ENCODE results near the gene KLC1. TPM values are rescaled to one million over a fixed set of nuclear protein-coding genes. Genes with fewer than 3 reads are reported as not detected.
"Not testable (repeated sequence)": the region's sequence is repeated elsewhere in the genome, so short reads cannot be mapped to it uniquely, and the experiment has no call there.

KLC1 gene
- total RNA-seq = 100 to 1,000 TPM; 126 to 135 TPM

GRCh38 chr14:103628684-103629502, at the start of gene KLC1:
TSS of gene KLC1 (plus strand) at chr14:103629211. CDS start at chr14:103654565, 25,354 bp downstream.
- peak within 1 kb of the TSS; percentile 84 for H3K4me3 Mint-ChIP-seq
- peak within 1 kb of the TSS; percentile 93 for H3K27ac Mint-ChIP-seq
- H3K4me1 Mint-ChIP-seq = peaks cover 48% of the 10 kb centered on the region
- H3K27me3 Mint-ChIP-seq = no peaks in the 10 kb centered on the region
- H3K9me3 Mint-ChIP-seq = no peaks in the 10 kb centered on the region
- ChIA-PET CTCF (interaction anchor here (0.6 kb wide), 1 partner anchor 19 kb away, joined by 3 read pairs; no protein-coding TSS in a partner anchor), POLR2A (no interaction called here)
- peaks cover 3% of the 10 kb centered on the region for H3K36me3 Mint-ChIP-seq (ENCODE audit: low read depth)
- peak; percentile 83 for DNase-seq

GRCh38 chr14:103581206-103581605, 47.8 kb upstream of the KLC1 start:
- CTCF ChIA-PET = interaction anchor here (0.8 kb wide), 1 partner anchor 10 kb away, joined by 3 read pairs; no protein-coding TSS in a partner anchor
- no peaks in the 10 kb centered on the region for H3K9me3 Mint-ChIP-seq
- DNase-seq = no peak
- no peak overlapping the region for H3K4me3 Mint-ChIP-seq
- POLR2A ChIA-PET = no interaction called here
- H3K27me3 Mint-ChIP-seq = no peaks in the 10 kb centered on the region
- H3K27ac Mint-ChIP-seq = no peak overlapping the region
- peaks cover 3% of the 10 kb centered on the region for H3K36me3 Mint-ChIP-seq (ENCODE audit: low read depth)
- H3K4me1 Mint-ChIP-seq = no peaks in the 10 kb centered on the region

- ChIA-PET CTCF (no interaction called here), POLR2A (no interaction called here)
- Mint-ChIP-seq H3K36me3 (ENCODE audit: low read depth) (peaks cover 5% of the 10 kb centered on the region), H3K27ac (no peak overlapping the region), H3K9me3 (no peaks in the 10 kb centered on the region), H3K4me1 (no peaks in the 10 kb centered on the region), H3K4me3 (no peak overlapping the region), H3K27me3 (no peaks in the 10 kb centered on the region)
- DNase-seq = no peak
These were observed 46.9 kb upstream of the KLC1 start for GRCh38 chr14:103581954-103582703.

GRCh38 chr14:103584326-103584915, 44.6 kb upstream of the KLC1 start:
- H3K4me1 Mint-ChIP-seq = no peaks in the 10 kb centered on the region
- DNase-seq = no peak
- peaks cover 7% of the 10 kb centered on the region for H3K36me3 Mint-ChIP-seq (ENCODE audit: low read depth)
- H3K4me3 Mint-ChIP-seq = no peak overlapping the region
- no peaks in the 10 kb centered on the region for H3K27me3 Mint-ChIP-seq
- ChIA-PET POLR2A (no interaction called here), CTCF (interaction anchor here (1.0 kb wide), 1 partner anchor 30 kb away, joined by 3 read pairs; no protein-coding TSS in a partner anchor)
- no peaks in the 10 kb centered on the region for H3K9me3 Mint-ChIP-seq
- no peak overlapping the region for H3K27ac Mint-ChIP-seq

- CTCF ChIA-PET = interaction anchor here (0.6 kb wide), 1 partner anchor 247 kb away, joined by 4 read pairs; no protein-coding TSS in a partner anchor
- H3K27me3 Mint-ChIP-seq = no peaks in the 10 kb centered on the region
- peaks cover 9% of the 10 kb centered on the region for H3K4me1 Mint-ChIP-seq
These were observed 35.4 kb upstream of the KLC1 start for GRCh38 chr14:103593577-103593976.

GRCh38 chr14:103594265-103594664, 34.7 kb upstream of the KLC1 start:
- Mint-ChIP-seq H3K4me1 (peaks cover 9% of the 10 kb centered on the region), H3K9me3 (no peaks in the 10 kb centered on the region), H3K36me3 (ENCODE audit: low read depth) (peaks cover 6% of the 10 kb centered on the region), H3K27me3 (no peaks in the 10 kb centered on the region), H3K27ac (no peak overlapping the region), H3K4me3 (no peak overlapping the region)
- CTCF ChIA-PET = no interaction called here
- POLR2A ChIA-PET = no interaction called here
- no peak for DNase-seq

More at GRCh38 chr14:103593577-103593976, 35.4 kb upstream of the KLC1 start:
- Mint-ChIP-seq H3K9me3 (no peaks in the 10 kb centered on the region), H3K27ac (peak overlapping the region; percentile 77), H3K4me3 (no peak overlapping the region), H3K36me3 (ENCODE audit: low read depth) (peaks cover 8% of the 10 kb centered on the region)
- DNase-seq = peak; percentile 10
- POLR2A ChIA-PET = no interaction called here

GRCh38 chr14:103597623-103598377, 31.2 kb upstream of the KLC1 start:
- Mint-ChIP-seq H3K27me3 (no peaks in the 10 kb centered on the region), H3K36me3 (ENCODE audit: low read depth) (no peaks in the 10 kb centered on the region), H3K4me3 (no peak overlapping the region), H3K9me3 (no peaks in the 10 kb centered on the region), H3K27ac (no peak overlapping the region), H3K4me1 (peaks cover 9% of the 10 kb centered on the region)
- POLR2A ChIA-PET = no interaction called here
- DNase-seq = no peak
- CTCF ChIA-PET = no interaction called here

- Mint-ChIP-seq H3K36me3 (ENCODE audit: low read depth) (no peaks in the 10 kb centered on the region), H3K4me1 (peaks cover 6% of the 10 kb centered on the region), H3K4me3 (no peak overlapping the region), H3K27ac (no peak overlapping the region), H3K9me3 (no peaks in the 10 kb centered on the region), H3K27me3 (no peaks in the 10 kb centered on the region)
- DNase-seq = no peak
- CTCF ChIA-PET = no interaction called here
- POLR2A ChIA-PET = no interaction called here
These were observed 28.5 kb upstream of the KLC1 start for GRCh38 chr14:103600503-103600902.

GRCh38 chr14:103604620-103605019, 24.4 kb upstream of the KLC1 start:
- Mint-ChIP-seq H3K4me3 (no peak overlapping the region), H3K27me3 (peaks cover 27% of the 10 kb centered on the region), H3K9me3 (no peaks in the 10 kb centered on the region), H3K4me1 (peaks cover 25% of the 10 kb centered on the region), H3K27ac (peak overlapping the region; percentile 7), H3K36me3 (ENCODE audit: low read depth) (no peaks in the 10 kb centered on the region)
- ChIA-PET POLR2A (no interaction called here), CTCF (no interaction called here)
- DNase-seq = no peak

- H3K36me3 Mint-ChIP-seq (ENCODE audit: low read depth) = peaks cover 7% of the 10 kb centered on the region
- H3K27me3 Mint-ChIP-seq = peaks cover 31% of the 10 kb centered on the region
- peaks cover 25% of the 10 kb centered on the region for H3K4me1 Mint-ChIP-seq
- DNase-seq = peak; percentile 76
- CTCF ChIA-PET = interaction anchor here (0.6 to 1.3 kb wide), 3 partner anchors 13 to 27 kb away, joined by 3 to 4 read pairs (median 3); no protein-coding TSS in a partner anchor
- H3K27ac Mint-ChIP-seq = peak overlapping the region; percentile 36
- H3K4me3 Mint-ChIP-seq = peak overlapping the region; percentile 58
- peaks cover 10% of the 10 kb centered on the region for H3K9me3 Mint-ChIP-seq
- POLR2A ChIA-PET = no interaction called here
These were observed 21.9 kb upstream of the KLC1 start for GRCh38 chr14:103606963-103607668.

- no peak for DNase-seq
- ChIA-PET CTCF (interaction anchor here (0.7 to 1.3 kb wide), 3 partner anchors 13 to 32 kb away, joined by 3 to 4 read pairs (median 3); no protein-coding TSS in a partner anchor), POLR2A (no interaction called here)
- peaks cover 25% of the 10 kb centered on the region for H3K4me1 Mint-ChIP-seq
- H3K4me3 Mint-ChIP-seq = peak overlapping the region; percentile 58
- peaks cover 31% of the 10 kb centered on the region for H3K27me3 Mint-ChIP-seq
- H3K9me3 Mint-ChIP-seq = peaks cover 10% of the 10 kb centered on the region
- peaks cover 7% of the 10 kb centered on the region for H3K36me3 Mint-ChIP-seq (ENCODE audit: low read depth)
- H3K27ac Mint-ChIP-seq = no peak overlapping the region
These were observed 21.2 kb upstream of the KLC1 start for GRCh38 chr14:103607822-103608221.

- Mint-ChIP-seq H3K27me3 (peaks cover 31% of the 10 kb centered on the region), H3K4me1 (peaks cover 25% of the 10 kb centered on the region)
- DNase-seq; CTCF ChIA-PET; H3K27ac Mint-ChIP-seq; POLR2A ChIA-PET; H3K4me3 Mint-ChIP-seq; H3K9me3 Mint-ChIP-seq; H3K36me3 Mint-ChIP-seq (ENCODE audit: low read depth): not testable (repeated sequence)
These were observed 19.9 kb upstream of the KLC1 start for GRCh38 chr14:103609081-103609480.

Measured in activated CD4-positive, alpha-beta T cell treated with anti-CD3 and anti-CD28 coated beads, Interleukin-2, amount 10 ng/mL, durations not matched to agents 7 days and 5 days (primary cell).